ENCODE results near the gene PLEKHN1.
A peak's percentile ranks its signal among the peaks of the same experiment; 100 is the strongest.

Gene PLEKHN1

DNA sequence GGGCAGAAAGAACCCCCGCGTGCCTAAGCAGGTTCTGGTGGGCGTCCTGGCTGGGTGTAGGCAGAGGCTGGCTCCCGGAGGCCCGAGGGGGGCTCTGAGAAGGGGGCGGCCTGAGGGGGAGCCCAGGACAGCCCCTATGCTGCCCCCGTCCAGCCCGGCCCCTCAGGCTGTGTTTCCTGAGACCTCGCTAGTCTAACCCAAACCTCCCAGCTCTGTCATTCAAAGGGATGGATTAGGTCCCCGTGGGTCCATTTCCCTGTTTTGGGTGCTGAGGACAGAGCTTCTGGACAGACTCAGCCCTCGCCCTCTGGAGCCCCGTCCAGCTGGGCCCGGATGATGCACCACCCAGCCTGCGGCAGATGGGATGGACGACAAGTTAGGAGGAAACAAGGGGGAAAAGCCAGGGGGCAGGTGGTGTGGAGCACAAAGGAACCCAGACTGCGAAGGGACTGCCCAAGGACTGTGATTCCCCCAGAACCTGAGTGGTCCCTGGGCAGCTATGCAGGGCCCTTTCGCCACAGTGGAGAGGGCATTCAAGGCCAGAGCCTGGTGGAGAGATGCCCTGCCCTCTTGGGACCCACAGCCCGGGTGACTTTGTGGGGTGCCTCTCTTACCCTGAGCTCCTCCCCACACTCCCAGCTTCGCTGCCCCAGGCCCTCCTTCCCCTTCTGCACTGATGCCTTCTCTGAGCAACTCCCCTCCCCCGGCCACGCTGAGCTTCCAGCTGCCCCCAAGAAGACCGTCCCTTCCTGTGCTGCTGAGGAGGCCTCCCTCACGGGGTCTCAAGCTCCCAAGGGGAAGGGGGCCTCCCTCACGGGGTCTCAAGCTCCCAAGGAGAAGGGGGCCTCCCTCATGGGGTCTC, 30.8 kb downstream of the PLEKHN1 start:
- H3K4me3 ChIP-seq (ENCODE audit: low read length), result no peak overlapping the region
- TF ChIP-seq, protein P1, sequence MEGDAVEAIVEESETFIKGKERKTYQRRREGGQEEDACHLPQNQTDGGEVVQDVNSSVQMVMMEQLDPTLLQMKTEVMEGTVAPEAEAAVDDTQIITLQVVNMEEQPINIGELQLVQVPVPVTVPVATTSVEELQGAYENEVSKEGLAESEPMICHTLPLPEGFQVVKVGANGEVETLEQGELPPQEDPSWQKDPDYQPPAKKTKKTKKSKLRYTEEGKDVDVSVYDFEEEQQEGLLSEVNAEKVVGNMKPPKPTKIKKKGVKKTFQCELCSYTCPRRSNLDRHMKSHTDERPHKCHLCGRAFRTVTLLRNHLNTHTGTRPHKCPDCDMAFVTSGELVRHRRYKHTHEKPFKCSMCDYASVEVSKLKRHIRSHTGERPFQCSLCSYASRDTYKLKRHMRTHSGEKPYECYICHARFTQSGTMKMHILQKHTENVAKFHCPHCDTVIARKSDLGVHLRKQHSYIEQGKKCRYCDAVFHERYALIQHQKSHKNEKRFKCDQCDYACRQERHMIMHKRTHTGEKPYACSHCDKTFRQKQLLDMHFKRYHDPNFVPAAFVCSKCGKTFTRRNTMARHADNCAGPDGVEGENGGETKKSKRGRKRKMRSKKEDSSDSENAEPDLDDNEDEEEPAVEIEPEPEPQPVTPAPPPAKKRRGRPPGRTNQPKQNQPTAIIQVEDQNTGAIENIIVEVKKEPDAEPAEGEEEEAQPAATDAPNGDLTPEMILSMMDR (conservative IDR thresholded peaks at IDR 0.05; ENCODE audit: low read length), result no peak
- DNase-seq (ENCODE audit: low read depth), result no peak

DNA sequence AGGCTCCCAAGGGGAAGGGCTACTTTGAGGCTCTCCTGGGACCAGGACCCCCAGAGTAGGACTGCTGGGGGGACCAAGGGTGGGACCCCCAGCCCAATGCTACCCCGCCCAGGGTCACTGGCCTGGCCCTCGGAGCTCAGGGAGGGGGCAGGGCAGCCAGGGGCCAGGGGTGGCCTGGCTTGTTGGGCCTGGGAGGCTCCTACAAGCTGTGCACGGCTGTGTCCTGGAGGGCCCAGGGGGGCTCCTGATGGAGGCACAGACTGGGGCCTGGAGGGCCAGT, 31.4 kb downstream of the PLEKHN1 start:
- TF ChIP-seq, protein P1 (conservative IDR thresholded peaks at IDR 0.05; ENCODE audit: low read length), result no peak
- H3K4me3 ChIP-seq (ENCODE audit: low read length), result no peak overlapping the region
- DNase-seq (ENCODE audit: low read depth), result no peak

DNA sequence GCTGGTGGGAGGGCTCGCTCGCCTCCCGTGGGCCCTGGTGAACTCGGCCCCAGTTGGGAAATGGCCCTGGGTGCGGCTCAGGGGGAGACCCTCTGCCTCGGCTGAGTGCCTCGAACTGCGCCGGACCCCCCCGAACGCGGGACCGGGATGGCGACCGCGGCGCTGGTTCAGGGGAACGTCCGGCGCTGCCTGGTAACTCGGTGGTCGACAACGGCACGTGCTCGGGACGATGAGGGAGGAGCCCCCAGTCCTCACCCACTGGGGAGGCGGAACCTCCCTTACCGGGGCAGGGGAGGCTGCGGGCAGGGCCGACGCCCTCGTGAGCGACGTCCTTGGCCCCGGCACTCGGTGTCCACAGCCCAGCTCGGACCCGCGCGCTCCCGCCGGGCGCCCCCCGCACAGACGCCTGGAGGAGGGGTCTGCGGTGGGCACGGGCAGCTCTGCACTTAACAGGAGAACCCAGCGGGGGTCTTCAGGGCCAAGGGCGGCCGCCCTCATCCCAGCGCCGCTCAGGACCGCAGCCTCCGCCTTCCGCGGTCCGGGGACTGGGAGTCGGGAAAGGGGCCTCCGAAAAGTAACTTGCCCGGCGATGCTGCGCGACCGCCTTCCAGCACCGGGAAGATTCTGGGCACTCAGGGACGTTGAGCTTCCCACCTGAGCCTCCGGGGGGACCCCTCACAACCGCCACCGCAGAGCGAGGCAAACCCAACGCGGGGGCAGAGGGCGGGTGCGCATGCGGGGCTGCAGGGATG, 31.9 kb downstream of the PLEKHN1 start:
- no peak for DNase-seq (ENCODE audit: low read depth)
- peak overlapping the region; percentile 24; the same call in 1 of the 2 replicates for H3K4me3 ChIP-seq (ENCODE audit: low read length)
- TF ChIP-seq, protein P1 (conservative IDR thresholded peaks at IDR 0.05; ENCODE audit: low read length), result no peak

DNA sequence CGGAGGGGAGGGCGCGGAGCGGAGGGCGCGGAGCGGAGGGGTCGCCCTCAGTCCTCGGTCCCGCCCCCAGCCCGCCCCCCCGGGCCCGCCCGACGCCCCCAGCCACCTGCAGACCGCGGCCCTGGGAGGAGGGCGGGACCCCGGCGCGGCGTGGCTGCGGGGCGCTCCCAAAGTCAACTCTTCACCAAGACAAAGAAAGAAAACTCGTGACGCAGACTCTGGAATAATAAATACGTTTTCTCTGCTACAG, 32.4 kb downstream of the PLEKHN1 start:
- no peak for DNase-seq (ENCODE audit: low read depth)
- TF ChIP-seq, protein P1 (conservative IDR thresholded peaks at IDR 0.05; ENCODE audit: low read length), result no peak
- peak overlapping the region; percentile 36 for H3K4me3 ChIP-seq (ENCODE audit: low read length)

DNA sequence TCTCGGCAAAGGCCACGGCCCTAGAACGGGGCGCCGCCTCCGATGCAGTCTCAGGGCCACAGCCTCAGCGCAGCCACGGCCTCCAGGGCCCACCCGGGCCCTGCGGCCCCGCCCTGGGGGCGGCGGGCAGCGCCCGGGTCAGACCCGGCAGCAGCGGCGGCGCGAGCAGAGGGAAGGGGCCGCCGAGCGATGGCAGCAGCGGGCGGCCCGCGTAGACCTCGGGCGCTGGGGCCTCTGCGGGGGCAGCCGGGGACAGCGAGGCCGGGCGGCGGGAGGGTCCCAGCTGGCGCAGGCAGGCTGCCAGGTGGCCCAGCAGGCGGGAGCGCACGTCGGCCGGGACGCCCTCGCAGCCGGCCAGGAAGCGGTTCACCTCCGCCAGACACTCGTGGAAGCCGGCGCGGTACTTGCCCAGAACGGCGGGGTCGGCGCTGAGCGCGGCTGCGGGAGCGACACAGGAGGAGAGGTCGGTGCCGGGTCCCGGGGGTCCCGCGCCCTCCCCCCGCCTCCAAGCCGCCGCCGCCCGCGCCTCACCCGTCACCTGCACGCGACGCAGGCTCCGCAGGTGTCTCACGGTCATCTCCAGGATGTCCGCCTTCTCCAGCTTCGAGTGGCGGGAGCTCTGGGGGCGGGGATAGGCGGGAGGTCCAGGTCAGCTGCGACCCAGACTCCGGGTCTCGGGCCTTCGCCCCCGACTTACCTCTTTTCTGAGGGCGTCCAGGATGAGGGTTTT, 32.9 kb downstream of the PLEKHN1 start:
- TF ChIP-seq, protein P1 (conservative IDR thresholded peaks at IDR 0.05; ENCODE audit: low read length), result no peak
- peak overlapping the region; percentile 66 for H3K4me3 ChIP-seq (ENCODE audit: low read length)
- DNase-seq (ENCODE audit: low read depth), result no peak

DNA sequence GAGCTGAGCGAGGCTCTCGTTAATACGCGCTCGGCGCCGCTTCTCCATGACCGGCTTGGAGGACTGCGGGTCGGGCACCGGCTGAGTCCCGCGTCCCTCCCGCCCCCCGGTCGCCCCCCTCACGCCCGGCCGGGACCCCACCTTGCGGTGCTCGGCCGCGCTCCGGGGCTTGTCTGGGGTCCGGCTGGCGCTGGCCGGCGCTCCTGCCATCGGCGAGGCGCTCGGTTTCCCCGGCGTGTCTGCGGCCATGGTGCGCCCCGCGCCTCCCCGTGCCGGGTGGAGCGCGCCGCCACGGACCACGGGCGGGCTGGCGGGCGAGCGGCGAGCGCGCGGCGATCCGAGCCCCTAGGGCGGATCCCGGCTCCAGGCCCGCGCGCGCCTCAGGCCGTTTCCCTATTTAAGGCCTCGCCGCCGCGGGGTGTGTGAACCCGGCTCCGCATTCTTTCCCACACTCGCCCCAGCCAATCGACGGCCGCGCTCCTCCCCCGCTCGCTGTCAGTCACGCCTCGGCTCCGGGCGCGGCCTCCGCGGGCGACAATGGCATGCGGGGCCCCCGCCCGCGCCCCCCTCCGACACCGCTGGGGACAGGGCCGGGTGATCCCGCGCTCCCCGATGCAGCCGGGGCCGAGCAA, 33.6 kb downstream of the PLEKHN1 start, which contains the start of gene HES4:
Gene HES4, minus strand, starts transcription at position 373 of the 632 bp plus-strand sequence. Its CDS starts 124 bp downstream, at position 249.
- TF ChIP-seq, protein P1 (conservative IDR thresholded peaks at IDR 0.05; ENCODE audit: low read length), result no peak
- peak within 1 kb of the TSS; percentile 66 for H3K4me3 ChIP-seq (ENCODE audit: low read length)
- peak; percentile 95 for DNase-seq (ENCODE audit: low read depth)
